ENCODE results near the gene MIA2.
"Not testable (repeated sequence)": the region's sequence is repeated elsewhere in the genome, so short reads cannot be mapped to it uniquely, and the experiment has no call there.

Gene MIA2

GRCh38 chr14:39233680-39234326 lies at the start of gene MIA2:
MIA2 (plus strand) TSS chr14:39233915; CDS start chr14:39234115, 200 bp downstream.
- DNase-seq = no peak

DNA sequence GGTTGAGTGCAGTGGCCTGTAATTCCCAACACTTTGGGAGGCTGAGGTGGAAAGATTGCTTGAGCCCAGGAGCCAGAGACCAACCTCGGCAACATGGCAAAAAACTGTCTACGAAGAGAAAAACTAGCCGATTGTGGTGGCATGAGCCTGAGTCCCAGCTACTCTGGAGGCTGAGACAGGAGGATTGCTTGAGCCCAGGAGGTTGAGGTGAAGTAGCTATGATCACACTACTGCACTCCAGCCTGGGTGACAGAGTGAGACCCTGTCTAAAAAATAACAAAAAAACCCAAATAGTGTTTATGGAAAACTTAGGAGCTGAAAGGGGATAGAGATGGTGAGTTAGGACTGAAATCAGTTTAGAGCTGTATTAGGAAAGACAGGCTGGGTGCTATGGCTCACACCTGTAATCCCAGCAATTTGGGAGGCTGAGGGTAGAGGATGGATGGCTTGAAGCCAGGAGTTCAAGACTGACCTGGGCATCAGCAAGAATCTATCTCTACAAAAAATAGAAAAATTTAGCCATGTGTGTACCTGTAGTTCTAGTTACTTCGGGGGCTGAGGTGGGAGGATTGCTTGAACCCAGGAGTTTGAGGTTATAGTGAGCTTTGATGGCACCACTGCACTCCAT lies 49.0 kb upstream of the MIA2 start:
- no peak for DNase-seq

- no peak for DNase-seq
Measured at GRCh38 chr14:39185256-39186049, 48.3 kb upstream of the MIA2 start.

DNA sequence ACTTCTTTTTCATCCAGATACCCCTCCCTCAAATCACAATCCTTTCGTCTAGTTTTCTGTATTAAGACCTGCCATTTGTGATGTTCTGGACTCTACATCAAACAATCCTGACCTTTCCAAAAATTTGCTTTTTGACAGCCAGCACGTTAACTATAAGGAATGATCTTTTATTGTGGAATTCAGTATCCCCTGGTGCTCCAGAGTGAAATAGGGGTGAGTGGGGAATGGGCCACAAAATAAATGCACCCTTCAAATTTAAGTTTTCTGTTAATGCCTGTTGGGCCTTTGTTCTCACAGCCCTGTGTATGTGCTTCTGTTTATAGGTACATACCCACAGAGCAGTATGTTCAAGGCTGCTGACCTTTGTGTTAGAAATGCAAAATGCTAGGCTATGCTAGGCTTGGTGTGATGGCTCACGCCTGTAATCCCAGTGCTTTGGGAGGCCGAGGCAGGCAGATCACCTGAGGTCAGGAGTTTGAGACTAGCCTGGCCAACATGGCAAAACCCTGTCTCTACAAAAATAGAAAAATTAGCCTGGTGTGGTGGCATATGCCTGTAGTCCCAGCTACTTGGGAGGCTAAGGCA lies 46.7 kb upstream of the MIA2 start:
- DNase-seq = no peak

DNA sequence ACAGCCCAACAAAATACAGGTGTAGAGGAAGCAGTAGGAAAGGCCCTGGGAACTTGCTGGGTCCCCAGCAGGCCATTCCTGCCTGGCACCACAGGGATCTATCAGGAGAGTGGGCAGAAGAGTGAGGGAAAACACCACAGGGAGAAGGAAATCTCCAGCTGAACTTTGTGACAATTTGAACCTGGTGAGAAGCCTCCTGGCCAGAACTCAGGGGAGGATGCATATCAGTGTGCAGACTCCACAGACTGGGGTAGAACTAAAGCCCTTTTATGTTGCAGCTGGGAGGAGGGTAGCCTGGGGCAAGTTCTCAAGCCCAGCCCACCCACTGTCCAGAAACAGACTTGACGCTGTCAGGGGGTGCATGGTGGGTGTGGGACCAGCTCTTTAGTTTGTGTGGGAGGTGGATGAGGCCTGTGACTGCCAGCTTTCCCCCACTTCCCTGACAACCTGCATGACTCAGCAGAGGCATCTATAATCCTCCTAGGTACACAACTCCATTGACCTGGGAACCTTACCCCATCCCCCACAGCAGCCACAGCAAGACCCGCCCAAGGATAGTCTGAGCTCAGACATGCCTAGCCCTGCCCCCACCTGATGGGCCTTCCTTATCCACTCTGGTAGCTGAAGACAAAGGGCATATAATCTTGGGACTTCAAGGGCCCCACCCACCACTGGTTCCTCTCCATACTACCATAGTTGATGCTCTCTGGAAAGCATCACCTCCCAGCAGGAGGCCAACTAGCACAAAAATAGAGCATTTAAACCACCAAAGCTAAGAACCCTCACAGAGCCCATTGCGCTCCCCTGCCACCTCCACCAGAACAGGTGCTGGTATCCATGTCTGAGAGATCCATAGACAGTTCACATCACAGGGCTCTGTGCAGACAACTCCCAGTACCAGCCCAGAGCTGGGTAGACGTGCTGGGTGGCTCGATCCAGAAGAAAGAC lies 29.8 kb upstream of the MIA2 start:
- DNase-seq = no peak

DNA sequence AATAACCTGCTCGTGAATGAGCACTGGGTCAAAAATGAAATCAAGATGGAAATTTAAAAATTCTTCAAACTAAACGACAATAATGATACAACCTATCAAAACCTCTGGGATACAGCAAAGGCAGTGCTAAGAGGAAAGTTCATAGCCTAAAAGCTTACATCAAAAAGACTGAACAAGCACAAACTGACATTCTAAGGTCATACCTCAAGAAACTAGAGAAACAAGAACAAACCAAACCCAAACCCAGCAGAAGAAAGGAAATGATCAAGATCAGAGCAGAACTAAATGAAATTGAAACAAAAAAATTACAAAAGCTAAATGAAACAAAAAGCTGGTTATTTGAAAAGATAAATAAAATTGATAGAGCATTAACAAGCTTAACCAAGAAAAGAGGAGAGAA lies 26.3 kb upstream of the MIA2 start:
- DNase-seq = not testable (repeated sequence)

DNA sequence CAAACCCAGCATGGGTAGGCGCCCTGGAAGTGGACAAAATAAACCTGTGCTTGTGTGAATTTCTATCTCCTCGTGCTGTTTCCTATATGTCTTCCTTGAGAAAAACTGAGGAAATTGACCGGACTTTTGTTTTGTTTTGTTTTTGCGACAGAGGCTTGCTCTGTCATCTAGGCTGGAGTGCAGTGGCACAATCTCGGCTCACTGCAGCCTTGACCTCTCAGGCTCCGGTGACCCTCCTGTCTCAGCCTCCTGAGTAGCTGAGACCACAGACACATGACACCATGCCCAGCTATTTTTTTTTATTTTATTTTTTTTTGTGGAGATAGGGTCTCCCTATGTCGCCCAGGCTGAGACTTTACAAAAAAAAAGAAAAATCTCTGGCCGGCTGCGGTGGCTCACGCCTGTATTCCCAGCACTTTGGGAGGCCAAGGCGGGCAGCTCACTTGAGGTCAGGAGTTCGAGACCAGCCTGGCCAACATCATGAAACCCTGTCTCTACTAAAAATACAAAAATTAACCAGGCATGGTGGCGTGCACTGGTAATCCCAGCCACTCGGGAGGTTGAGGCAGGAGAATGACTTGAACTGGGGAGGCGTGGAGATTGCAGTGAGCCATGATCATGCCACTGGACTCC lies 22.5 kb upstream of the MIA2 start:
- no peak for DNase-seq

- DNase-seq = no peak
Measured at GRCh38 chr14:39212034-39212433, 21.7 kb upstream of the MIA2 start.

GRCh38 chr14:39212693-39213092 lies 21.0 kb upstream of the MIA2 start:
- no peak for DNase-seq

GRCh38 chr14:39217214-39217879 lies 16.4 kb upstream of the MIA2 start:
- no peak for DNase-seq

DNA sequence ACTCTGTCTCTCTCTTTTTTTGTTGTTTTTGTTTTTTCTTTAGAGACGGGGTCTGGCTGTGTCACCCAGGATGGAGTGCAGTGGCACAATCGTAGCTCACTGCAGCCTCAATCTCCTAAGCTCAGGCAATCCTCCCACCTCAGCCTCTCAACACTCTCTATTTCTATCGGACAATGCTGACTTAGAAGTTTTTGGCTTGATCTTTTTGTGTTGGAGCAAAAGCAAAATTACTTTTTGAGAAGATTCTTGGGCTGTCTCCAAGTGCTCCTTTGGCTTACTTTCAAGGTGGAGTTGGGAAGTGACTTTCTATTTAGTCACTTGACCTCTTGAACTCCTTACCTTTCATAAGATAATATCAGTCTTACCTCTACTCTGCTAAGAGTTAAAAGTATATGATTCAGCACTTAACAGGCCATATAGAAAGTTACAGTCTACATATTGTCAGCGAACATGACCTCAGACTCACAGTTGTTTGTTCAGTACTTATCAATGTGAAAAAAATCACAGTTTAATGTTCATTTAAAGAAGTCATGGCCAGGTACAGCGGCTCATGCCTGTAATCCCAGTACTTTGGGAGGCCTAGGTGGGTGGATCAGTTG lies 15.4 kb upstream of the MIA2 start:
- no peak for DNase-seq

DNA sequence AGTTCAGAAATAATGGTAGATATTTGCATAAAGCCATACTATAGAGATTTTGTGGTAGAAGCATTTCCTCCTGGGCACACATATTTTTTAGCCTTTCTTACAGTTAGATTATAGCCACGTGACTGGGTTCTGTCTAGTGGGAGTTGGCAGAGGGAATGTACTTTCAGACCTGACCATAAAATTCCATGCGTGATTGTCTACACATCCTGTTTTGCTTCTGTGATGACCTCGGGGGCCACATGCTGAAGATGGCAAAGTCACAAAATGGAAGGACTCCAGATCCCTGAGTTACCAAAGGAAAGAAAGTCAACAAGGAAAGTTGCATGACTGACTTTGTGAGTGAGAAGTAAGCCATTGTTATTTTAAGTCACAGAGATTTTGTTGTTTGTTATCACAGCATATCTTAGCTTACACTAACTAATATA lies 14.6 kb upstream of the MIA2 start:
- no peak for DNase-seq

DNA sequence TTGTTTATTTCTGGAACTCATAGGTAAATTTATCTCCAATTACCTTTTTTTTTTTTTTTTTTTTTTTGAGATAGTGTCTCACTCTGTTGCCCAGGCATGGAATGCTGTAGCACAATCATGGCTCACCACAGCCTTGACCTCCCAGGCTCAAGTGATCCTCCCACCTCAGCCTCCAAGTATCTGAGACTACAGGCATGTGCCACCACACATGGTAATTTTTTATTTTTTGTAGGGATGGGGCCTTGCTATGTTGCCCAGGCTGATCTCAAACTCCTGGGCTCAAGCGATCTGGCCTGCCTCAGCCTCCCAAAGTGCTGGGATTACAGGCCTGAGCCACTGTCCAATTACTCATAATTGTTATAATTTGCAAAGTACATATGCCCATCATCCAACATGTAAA lies 13.2 kb upstream of the MIA2 start:
- not testable (repeated sequence) for DNase-seq

DNA sequence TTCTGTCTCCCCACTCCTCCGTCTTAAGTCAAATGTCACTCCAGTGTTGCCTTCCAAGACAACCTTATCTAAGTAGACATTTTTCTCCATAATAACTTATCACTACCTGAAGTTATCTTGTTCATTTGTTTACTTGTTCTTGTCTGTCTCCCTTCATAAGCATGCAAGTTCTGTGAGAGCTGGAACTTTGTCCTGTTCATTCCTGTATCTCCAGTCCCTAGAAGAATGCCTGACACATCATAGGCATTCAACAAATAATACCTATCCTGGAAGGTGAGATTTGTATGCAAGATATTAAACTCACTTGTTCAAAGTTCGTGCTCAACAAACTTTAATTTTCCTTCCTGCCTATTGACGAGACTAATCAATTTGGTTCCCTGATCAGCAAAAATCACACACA lies 5.7 kb upstream of the MIA2 start:
- DNase-seq = no peak

- no peak for DNase-seq
Measured at GRCh38 chr14:39228509-39229221, 5.0 kb upstream of the MIA2 start.

DNA sequence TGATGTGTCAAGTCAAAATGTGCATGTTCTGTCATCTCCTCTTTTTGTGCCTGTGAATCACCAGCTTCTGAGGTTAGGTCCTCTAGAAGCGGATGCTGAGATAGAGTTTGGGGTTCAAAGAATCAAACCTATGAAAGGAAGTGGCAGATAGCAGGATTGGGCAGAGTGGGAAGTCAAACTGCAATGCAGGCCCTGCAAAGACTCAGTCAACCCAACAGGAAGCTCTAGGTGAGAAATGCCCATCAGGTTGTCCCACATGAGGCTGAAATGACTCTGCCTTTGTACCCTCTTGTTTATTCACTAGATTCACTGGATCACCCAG lies 4.5 kb upstream of the MIA2 start:
- DNase-seq = no peak

DNA sequence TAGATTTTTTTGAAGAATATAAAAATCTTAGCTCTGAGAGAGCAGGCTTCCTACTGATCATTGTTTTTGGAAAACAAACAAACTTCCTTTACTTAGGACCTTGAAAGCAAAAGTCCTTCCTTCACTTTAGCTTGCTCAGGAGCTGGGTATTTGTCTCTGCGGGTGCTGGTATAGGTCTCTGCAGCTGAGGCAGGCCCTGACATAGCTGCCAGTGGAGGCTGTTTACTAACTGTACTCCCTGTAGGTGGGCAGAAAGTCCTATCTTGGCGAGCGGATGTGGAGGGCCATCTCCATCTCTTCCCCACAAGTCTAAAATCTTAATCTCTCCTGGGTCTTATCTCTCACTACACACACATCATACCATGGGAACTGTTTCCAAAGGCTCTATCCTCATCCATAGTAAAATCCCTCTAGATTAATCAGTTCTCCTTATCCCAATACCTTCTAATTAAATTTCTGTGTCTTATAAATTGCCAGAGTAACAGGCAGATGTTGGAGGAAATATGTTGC lies 4.1 kb upstream of the MIA2 start:
- no peak for DNase-seq

DNA sequence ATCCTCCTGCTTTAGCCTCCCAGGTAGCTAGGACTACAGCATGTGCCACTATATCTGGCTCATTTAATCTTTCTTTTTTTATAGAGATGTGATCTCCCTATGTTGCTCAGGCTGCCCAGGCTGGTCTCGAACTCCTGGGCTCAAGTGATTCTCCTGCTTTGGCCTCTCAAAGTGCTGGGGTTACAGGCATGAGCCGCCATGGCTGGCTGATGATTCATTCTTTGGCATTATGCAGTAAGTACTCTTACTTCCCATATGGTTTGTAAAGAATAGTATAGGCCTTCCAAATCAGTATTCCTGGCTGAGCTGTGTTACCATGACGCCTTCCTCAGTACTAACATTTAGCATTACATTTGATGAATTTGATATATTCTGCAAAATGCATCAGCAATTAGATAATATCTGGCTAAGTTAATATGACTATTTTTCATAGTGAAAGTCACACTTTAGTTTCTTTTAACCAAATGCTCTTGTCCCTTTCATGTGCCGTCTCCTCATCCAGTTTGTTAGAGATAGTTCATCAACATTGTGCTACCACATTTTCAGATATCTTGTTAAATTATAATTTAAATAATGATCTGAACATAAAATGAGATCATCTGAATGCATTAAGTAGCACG lies 3.2 kb upstream of the MIA2 start:
- DNase-seq = no peak

GRCh38 chr14:39231751-39232553 lies 1.8 kb upstream of the MIA2 start:
- DNase-seq = peak in 1 of 2 donors; percentile 75

All from bone marrow (tissue), 2 donors.